Measurements from ENCODE around the gene KLK5. TPM values are rescaled to one million over a fixed set of nuclear protein-coding genes. Genes with fewer than 3 reads are reported as not detected.

Gene KLK5
- total RNA-seq, 4 donors from 2014 or later: 40.3 to 299 (median 177) TPM

- WGBS: 11% methylated on average over 5 of the region's 5 CpGs
- peaks cover 53% of the 10 kb centered on the region for H3K27me3 ChIP-seq
- peaks cover 9% of the 10 kb centered on the region for H3K4me1 ChIP-seq
- H3K9me3 ChIP-seq: no peaks in the 10 kb centered on the region
- no peak overlapping the region for H3K27ac ChIP-seq
- no peak for DNase-seq (ENCODE audit: low spot score in 2 of 2)
- no peak overlapping the region for H3K4me3 ChIP-seq
- no peak for TF ChIP-seq POLR2A (IDR thresholded peaks at IDR 0.05)
- TF ChIP-seq CTCF (IDR thresholded peaks at IDR 0.05): peak in 1 of 2 donors; percentile 34
- H3K36me3 ChIP-seq: no peaks in the 10 kb centered on the region
Measured at GRCh38 chr19:50906217-50906616, 46.6 kb downstream of the KLK5 start.

- TF ChIP-seq POLR2A (IDR thresholded peaks at IDR 0.05) (no peak), CTCF (IDR thresholded peaks at IDR 0.05) (no peak), POLR2AphosphoS5 (IDR thresholded peaks at IDR 0.05) (no peak), EP300 (IDR thresholded peaks at IDR 0.05) (no peak)
- Histone ChIP-seq H3K27me3 (peaks cover 29% of the 10 kb centered on the region), H3K36me3 (no peaks in the 10 kb centered on the region), H3K9me3 (no peaks in the 10 kb centered on the region), H3K4me3 (no peak overlapping the region), H3K27ac (no peak overlapping the region), H3K4me1 (no peaks in the 10 kb centered on the region)
- WGBS: 62% methylated on average over 4 of the region's 4 CpGs
- DNase-seq (ENCODE audit: low spot score in 2 of 2): no peak
Measured at GRCh38 chr19:50902640-50903039, 50.2 kb downstream of the KLK5 start.

GRCh38 chr19:50899569-50899968, 53.3 kb downstream of the KLK5 start:
- peaks cover 15% of the 10 kb centered on the region for H3K27me3 ChIP-seq
- H3K4me1 ChIP-seq: no peaks in the 10 kb centered on the region
- no peak for DNase-seq (ENCODE audit: low spot score in 2 of 2)
- WGBS: 87% methylated on average over 3 of the region's 3 CpGs
- H3K4me3 ChIP-seq: no peak overlapping the region
- no peaks in the 10 kb centered on the region for H3K36me3 ChIP-seq
- TF ChIP-seq POLR2AphosphoS5 (IDR thresholded peaks at IDR 0.05): no peak
- no peak for TF ChIP-seq EP300 (IDR thresholded peaks at IDR 0.05)
- TF ChIP-seq CTCF (IDR thresholded peaks at IDR 0.05): no peak
- no peak for TF ChIP-seq POLR2A (IDR thresholded peaks at IDR 0.05)
- H3K9me3 ChIP-seq: no peaks in the 10 kb centered on the region
- no peak overlapping the region for H3K27ac ChIP-seq

GRCh38 chr19:50898018-50898417, 54.8 kb downstream of the KLK5 start:
- TF ChIP-seq POLR2A (IDR thresholded peaks at IDR 0.05) (no peak), POLR2AphosphoS5 (IDR thresholded peaks at IDR 0.05) (no peak), EP300 (IDR thresholded peaks at IDR 0.05) (no peak), CTCF (IDR thresholded peaks at IDR 0.05) (no peak)
- peaks cover 15% of the 10 kb centered on the region for H3K27me3 ChIP-seq
- no peaks in the 10 kb centered on the region for H3K36me3 ChIP-seq
- no peaks in the 10 kb centered on the region for H3K9me3 ChIP-seq
- H3K4me1 ChIP-seq: no peaks in the 10 kb centered on the region
- no peak overlapping the region for H3K27ac ChIP-seq
- no peak overlapping the region for H3K4me3 ChIP-seq
- DNase-seq (ENCODE audit: low spot score in 2 of 2): no peak
- 89% methylated on average over 4 of the region's 4 CpGs for WGBS

GRCh38 chr19:50897612-50898011, 55.2 kb downstream of the KLK5 start:
- no peak for DNase-seq (ENCODE audit: low spot score in 2 of 2)
- H3K27me3 ChIP-seq: peaks cover 15% of the 10 kb centered on the region
- 85% methylated on average over 3 of the region's 3 CpGs for WGBS

More at GRCh38 chr19:50897612-50898011, 55.2 kb downstream of the KLK5 start:
- H3K36me3 ChIP-seq: no peaks in the 10 kb centered on the region
- TF ChIP-seq CTCF (IDR thresholded peaks at IDR 0.05) (no peak), POLR2A (IDR thresholded peaks at IDR 0.05) (no peak), EP300 (IDR thresholded peaks at IDR 0.05) (no peak), POLR2AphosphoS5 (IDR thresholded peaks at IDR 0.05) (no peak)
- no peak overlapping the region for H3K27ac ChIP-seq
- no peaks in the 10 kb centered on the region for H3K4me1 ChIP-seq
- no peak overlapping the region for H3K4me3 ChIP-seq
- H3K9me3 ChIP-seq: no peaks in the 10 kb centered on the region
